Panc1 (cell line): Measurements from ENCODE around the gene TMC8. TPM values are rescaled to one million over a fixed set of nuclear protein-coding genes. Genes with fewer than 3 reads are reported as not detected.

Experiments used
- ATAC-seq: fragments of 200-7000 bp; cut with Tn5 transposase; 2 replicates; pipeline ENCODE4 v1.9.1; 2020; ENCODE audit warnings: mild to moderate bottlenecking, moderate library complexity
- BruUV-seq: library from RNA; stranded (reverse); fragments of 400-500 nt; replicated peaks from 2 replicates; lab custom pipeline; 2021; lab: Mats Ljungman, UMichigan
- CTCF ChIA-PET: fragments of 300-600 bp; sonication (Branson Sonifier 250); formaldehyde crosslinking; loops from one replicate; lab custom pipeline; 2022; ENCODE audit warnings: antibody characterized with exemption; lab: Charles Lee
- POLR2A ChIA-PET: fragments of 300-600 bp; sonication (Branson Sonifier 250); formaldehyde crosslinking; loops from one replicate; lab custom pipeline; 2022; ENCODE audit warnings: antibody characterized with exemption; lab: Charles Lee
- DNase-seq: peaks from one replicate; pipeline ENCODE4 v3.0.0-alpha.2; 2010; ENCODE audit warnings: low read depth, low spot score
- H3K27ac ChIP-seq: 2 replicates; pipeline ENCODE4 v1.5.1; 2011; ENCODE audit warnings: mild to moderate bottlenecking, low read length, inconsistent platforms
- H3K27me3 ChIP-seq: fragments of 200-500 bp; sonication (Bioruptor generic); 2 replicates; pipeline ENCODE4 v1.6.0; 2014; ENCODE audit warnings: low read length, inconsistent platforms; ENCODE audit not compliant: control insufficient read depth, insufficient read depth
- H3K36me3 ChIP-seq: fragments of 200-500 bp; sonication (Bioruptor generic); 2 replicates; pipeline ENCODE4 v1.5.1; 2014; ENCODE audit warnings: inconsistent platforms, mild to moderate bottlenecking, low read length, moderate library complexity; ENCODE audit not compliant: control insufficient read depth, insufficient read depth
- H3K4me1 ChIP-seq: 2 replicates; pipeline ENCODE4 v1.5.1; 2011; ENCODE audit warnings: inconsistent platforms, mild to moderate bottlenecking, low read length, moderate library complexity; ENCODE audit not compliant: control insufficient read depth, insufficient read depth
- H3K4me3 ChIP-seq, 2 experiments: 2 replicates each; pipeline ENCODE4 v1.5.1; 2011 to 2012; ENCODE audit warnings: low read depth in 2 of 2, low read length in 2 of 2, mild to moderate bottlenecking in 2 of 2, inconsistent platforms in 1 of 2, moderate library complexity in 1 of 2
- H3K9me3 ChIP-seq: fragments of 200-500 bp; sonication (Bioruptor generic); 2 replicates; pipeline ENCODE4 v1.5.1; 2014; ENCODE audit warnings: low read depth, mild to moderate bottlenecking, inconsistent platforms, low read length, moderate library complexity; ENCODE audit not compliant: control insufficient read depth, insufficient read depth
- CTCF ChIP-seq: fragments of 450-650 bp; IDR thresholded peaks from 2 replicates; pipeline ENCODE4 v1.5.1; 2017; ENCODE audit warnings: mild to moderate bottlenecking
- POLR2AphosphoS5 ChIP-seq: IDR thresholded peaks from 2 replicates; pipeline ENCODE4 v1.6.1; 2012; ENCODE audit warnings: mild to moderate bottlenecking, low read depth, low read length, moderate library complexity
- REST ChIP-seq, 2 experiments: IDR thresholded peaks; 2 replicates each; pipeline ENCODE4 v1.6.1; 2011 to 2012; ENCODE audit warnings: low read depth in 2 of 2, control low read depth in 1 of 2, low read length in 1 of 2, mild to moderate bottlenecking in 1 of 2, moderate library complexity in 1 of 2; ENCODE audit not compliant: insufficient read depth in 1 of 2
- SIN3A ChIP-seq: IDR thresholded peaks from 2 replicates; pipeline ENCODE4 v1.6.1; 2012; ENCODE audit warnings: low read depth, mild to moderate bottlenecking, low read length, moderate library complexity, borderline replicate concordance; ENCODE audit not compliant: insufficient read depth
- TCF7L2 ChIP-seq: IDR thresholded peaks from 2 replicates; pipeline ENCODE4 v1.6.1; 2011; ENCODE audit warnings: mild to moderate bottlenecking, low read depth, low read length, inconsistent platforms
- in situ Hi-C: cut with HindIII; loops from 2 replicates; pipeline ENCODE4 v1.10.0; 2016; ENCODE audit warnings: low sequenced_read_pairs, low pct_unique_long_range_greater_than_20kb
- intact Hi-C: fragments of 100-400 bp; cut with micrococcal nuclease; formaldehyde crosslinking; loops from one replicate; pipeline ENCODE4 v1.10.0; 2022; ENCODE audit not compliant: unreplicated experiment
- total RNA-seq: library from RNA; stranded (reverse); gene quantifications from one replicate; pipeline ENCODE4 v1.2.1, GENCODE V29; 2021; ENCODE audit not compliant: unreplicated experiment

Gene TMC8
- total RNA-seq, 1 experiment from 2014 or later: 1.4 TPM

GRCh38 chr17:78096093-78096492, 34.5 kb upstream of the TMC8 start:
- POLR2A ChIA-PET: interaction anchor here (0.6 kb wide), 1 partner anchor 260 kb away, joined by 3 read pairs; no protein-coding TSS in a partner anchor
- TF ChIP-seq CTCF (no peak), REST (IDR thresholded peaks at IDR 0.05; ENCODE audit: insufficient read depth in 1 of 2, low read depth in 2 of 2, low read length in 1 of 2) (no peak), POLR2AphosphoS5 (no peak), TCF7L2 (no peak), SIN3A (no peak)
- intact Hi-C loops: no loop called here
- Histone ChIP-seq H3K27me3 (no peaks in the 10 kb centered on the region), H3K9me3 (no peaks in the 10 kb centered on the region), H3K27ac (no peak overlapping the region), H3K36me3 (no peaks in the 10 kb centered on the region), H3K4me1 (no peaks in the 10 kb centered on the region), H3K4me3 (no peak overlapping the region)
- no peak for DNase-seq
- CTCF ChIA-PET: no interaction called here
- in situ Hi-C loops: no loop called here
- BruUV-seq: no TSS peak
- no peak for ATAC-seq

GRCh38 chr17:78101112-78101511, 29.5 kb upstream of the TMC8 start:
- ATAC-seq (no peak), DNase-seq (no peak)
- Histone ChIP-seq H3K4me3 (no peak overlapping the region), H3K27ac (no peak overlapping the region), H3K4me1 (no peaks in the 10 kb centered on the region), H3K9me3 (no peaks in the 10 kb centered on the region), H3K27me3 (no peaks in the 10 kb centered on the region), H3K36me3 (no peaks in the 10 kb centered on the region)
- TF ChIP-seq POLR2AphosphoS5: no peak
- no peak for TF ChIP-seq CTCF
- TF ChIP-seq SIN3A: no peak
- TF ChIP-seq REST (IDR thresholded peaks at IDR 0.05; ENCODE audit: insufficient read depth in 1 of 2, low read depth in 2 of 2, low read length in 1 of 2): no peak
- no peak for TF ChIP-seq TCF7L2
- BruUV-seq: no TSS peak
- in situ Hi-C loops: no loop called here
- ChIA-PET CTCF (no interaction called here), POLR2A (interaction anchor here (0.5 kb wide), 1 partner anchor 10 kb away, joined by 7 read pairs; no protein-coding TSS in a partner anchor)
- intact Hi-C loops: no loop called here
